Spleen (tissue), 11 donors: ENCODE measurements around the gene CBLC. TPM values are rescaled to one million over a fixed set of nuclear protein-coding genes. Genes with fewer than 3 reads are reported as not detected.

ENCODE experiments used
- DNase-seq: peaks from one replicate; pipeline ENCODE4 v3.0.0-alpha.2; 2020
- H3K27ac ChIP-seq, 8 donors: fragments of 200-600 bp; sonication (generic) in 7 of 8; 1 replicate in 4 of 8; 2 replicates in 4 of 8; pipeline versions ENCODE4 v1.5.0 to v1.8.0; 2016 to 2021; ENCODE audit warnings: inconsistent platforms in 4 of 8, mild to moderate bottlenecking in 4 of 8, moderate library complexity in 1 of 8
- H3K27me3 ChIP-seq, 7 donors: fragments of 200-600 bp; sonication (generic) in 6 of 7; replicated peaks in 1 of 7; 1 replicate in 4 of 7; 2 replicates in 3 of 7; pipeline versions ENCODE4 v1.5.0 to v1.8.0; 2016 to 2021; ENCODE audit warnings: inconsistent platforms in 3 of 7, mild to moderate bottlenecking in 1 of 7
- H3K36me3 ChIP-seq, 6 donors: fragments of 200-600 bp; sonication (generic) in 5 of 6; 1 replicate in 4 of 6; 2 replicates in 2 of 6; pipeline versions ENCODE4 v1.5.0 to v1.8.0; 2016 to 2021; ENCODE audit warnings: inconsistent platforms in 2 of 6
- H3K4me1 ChIP-seq, 6 donors: fragments of 200-600 bp; sonication (generic) in 5 of 6; 1 replicate in 3 of 6; 2 replicates in 3 of 6; pipeline versions ENCODE4 v1.5.0 to v1.8.0; 2016 to 2021; ENCODE audit warnings: inconsistent platforms in 3 of 6
- H3K4me3 ChIP-seq, 8 donors: fragments of 200-600 bp; sonication (generic) in 7 of 8; 1 replicate in 4 of 8; 2 replicates in 4 of 8; pipeline versions ENCODE4 v1.5.0 to v1.8.0; 2016 to 2021; ENCODE audit warnings: inconsistent platforms in 4 of 8, mild to moderate bottlenecking in 4 of 8, moderate library complexity in 2 of 8
- H3K9me3 ChIP-seq, 8 donors: fragments of 200-600 bp; sonication (generic) in 7 of 8; 1 replicate in 4 of 8; 2 replicates in 4 of 8; pipeline versions ENCODE4 v1.5.0 to v1.8.0; 2016 to 2021; ENCODE audit warnings: inconsistent platforms in 4 of 8
- POLR2A ChIP-seq, 3 donors: fragments of 450-650 bp; IDR thresholded peaks; one replicate each; pipeline ENCODE4 v1.5.1; 2017; ENCODE audit warnings: antibody characterized with exemption in 3 of 3, mild to moderate bottlenecking in 1 of 3
- POLR2AphosphoS5 ChIP-seq, 3 donors: sonication (generic); formaldehyde crosslinking; IDR thresholded peaks; one replicate each; pipeline ENCODE4 v1.5.1; 2017; ENCODE audit warnings: antibody characterized with exemption in 3 of 3
- WGBS, 5 donors: extraction: QIAGEN DNeasy Blood & Tissue Kit in 3 of 5; methylation state at CpG; one replicate each; pipeline versions ENCODE4 v1.1.5 to v1.1.7; 2013 to 2018; 5-methylcytosine and 5-hydroxymethylcytosine counted together
- intact Hi-C: fragments of 100-400 bp; cut with DNase I; formaldehyde crosslinking; loops from one replicate; pipeline ENCODE4 v1.15.0; 2023; ENCODE audit warnings: low total_unique reads
- polyA plus RNA-seq, 3 donors: library from polyadenylated mRNA; stranded (reverse); fragments of 200-250 nt; gene quantifications; one replicate each; pipeline ENCODE4 v1.2.1, GENCODE V29; 2013
- total RNA-seq, 7 donors: library from RNA; depleted of rRNA in 3 of 7; stranded (reverse); fragments of >200 nt in 3 of 7; fragmentation: NEBNext Ultra II Directional in 4 of 7; extraction: Animal tissue kit (Norgen Biotek cat#: 25700) in 4 of 7; gene quantifications; one replicate each; pipeline versions ENCODE4 v1.1.0 to v1.2.1, GENCODE V29; 2016 to 2021
- TF ChIP-seq, protein P1 (sequence below), 11 experiments: fragments of 200-600 bp in 7 of 11; fragments of 450-650 bp in 4 of 11; sonication (generic) in 4 of 11; IDR thresholded peaks in 8 of 11; conservative IDR thresholded peaks in 3 of 11; 1 replicate in 7 of 11; 2 replicates in 4 of 11; pipeline versions ENCODE4 v1.4.0 to v1.8.0; 2016 to 2021; ENCODE audit warnings: antibody characterized with exemption in 11 of 11, inconsistent platforms in 4 of 11, mild to moderate bottlenecking in 1 of 11
- donor health status: healthy with polysubstance abuse.
- donor health status: DM: no; HTN: no; CAD: no; lungs with moderate emphysema.
- donor health status: DM: no; HTN: no; CAD: no.
- donor health status: Bipolar disorder and iron deficiency.
- donor health status: healthy.
- donor health status: DM: no; HTN: no; CAD: no.
- donor health status: DM: yes; HTN: yes; CAD: no.

The CBLC gene
- total and polyA plus RNA-seq, 10 donors = not detected

DNA sequence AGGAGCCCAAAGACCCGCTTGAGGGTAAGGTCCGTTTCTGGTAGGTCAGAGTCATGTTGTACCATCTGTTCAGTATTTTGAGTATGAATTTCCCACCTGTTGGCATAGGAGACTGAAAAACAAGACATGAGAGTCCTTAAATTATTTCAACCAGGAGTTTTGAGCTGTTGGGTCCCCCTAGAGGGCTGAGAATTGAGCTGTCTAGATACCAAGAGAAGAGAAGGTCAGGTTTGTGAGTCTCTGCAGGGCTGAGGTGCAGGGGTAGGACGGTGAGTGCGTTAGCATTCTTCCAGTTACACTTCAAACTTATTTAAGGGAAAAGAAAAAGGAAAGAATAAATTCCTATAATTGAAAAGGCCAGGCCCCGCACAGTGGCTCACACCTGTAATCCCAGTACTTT lies 5.0 kb downstream of the CBLC start:
- DNase-seq = no peak
- Histone ChIP-seq H3K4me3 (no peak overlapping the region), H3K4me1 (peaks cover 0 to 15% (median 9%) of the 10 kb centered on the region in 6 donors), H3K9me3 (no peaks in the 10 kb centered on the region), H3K27ac (no peak overlapping the region), H3K27me3 (peaks cover 0 to 24% (median 4%) of the 10 kb centered on the region in 7 donors), H3K36me3 (no peaks in the 10 kb centered on the region)
- TF ChIP-seq POLR2A (IDR thresholded peaks at IDR 0.05) (no peak), POLR2AphosphoS5 (IDR thresholded peaks at IDR 0.05) (no peak)
- TF ChIP-seq, protein P1, sequence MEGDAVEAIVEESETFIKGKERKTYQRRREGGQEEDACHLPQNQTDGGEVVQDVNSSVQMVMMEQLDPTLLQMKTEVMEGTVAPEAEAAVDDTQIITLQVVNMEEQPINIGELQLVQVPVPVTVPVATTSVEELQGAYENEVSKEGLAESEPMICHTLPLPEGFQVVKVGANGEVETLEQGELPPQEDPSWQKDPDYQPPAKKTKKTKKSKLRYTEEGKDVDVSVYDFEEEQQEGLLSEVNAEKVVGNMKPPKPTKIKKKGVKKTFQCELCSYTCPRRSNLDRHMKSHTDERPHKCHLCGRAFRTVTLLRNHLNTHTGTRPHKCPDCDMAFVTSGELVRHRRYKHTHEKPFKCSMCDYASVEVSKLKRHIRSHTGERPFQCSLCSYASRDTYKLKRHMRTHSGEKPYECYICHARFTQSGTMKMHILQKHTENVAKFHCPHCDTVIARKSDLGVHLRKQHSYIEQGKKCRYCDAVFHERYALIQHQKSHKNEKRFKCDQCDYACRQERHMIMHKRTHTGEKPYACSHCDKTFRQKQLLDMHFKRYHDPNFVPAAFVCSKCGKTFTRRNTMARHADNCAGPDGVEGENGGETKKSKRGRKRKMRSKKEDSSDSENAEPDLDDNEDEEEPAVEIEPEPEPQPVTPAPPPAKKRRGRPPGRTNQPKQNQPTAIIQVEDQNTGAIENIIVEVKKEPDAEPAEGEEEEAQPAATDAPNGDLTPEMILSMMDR (IDR thresholded peaks at IDR 0.05 in 8 of 11, conservative IDR thresholded peaks at IDR 0.05 in 3 of 11) = no peak
- WGBS, 5 donors = 83 to 95% (median 90%) methylated on average over 5 of the region's 5 CpGs
- intact Hi-C loops = no loop called here

DNA sequence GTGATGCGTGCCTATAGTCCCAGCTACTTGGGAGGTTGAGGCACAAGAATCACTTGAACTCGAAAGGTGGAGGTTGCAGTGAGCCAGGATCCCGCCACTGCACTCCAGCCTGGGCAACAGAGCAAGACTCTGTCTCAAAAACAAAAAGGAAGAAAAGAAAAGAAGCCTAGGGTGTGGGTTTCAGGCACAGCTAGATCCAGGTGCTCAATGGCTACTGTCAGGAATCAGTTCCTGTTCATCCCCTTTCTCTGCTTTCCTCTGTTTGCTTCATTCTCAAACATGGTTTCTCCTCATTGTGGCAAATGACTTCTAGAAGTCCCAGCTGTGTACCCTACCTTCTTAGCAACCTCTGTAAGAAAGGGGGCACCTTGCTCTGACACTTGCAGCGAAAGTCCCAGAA lies 5.9 kb downstream of the CBLC start:
- no peaks in the 10 kb centered on the region for H3K36me3 ChIP-seq
- intact Hi-C loops = no loop called here

DNA sequence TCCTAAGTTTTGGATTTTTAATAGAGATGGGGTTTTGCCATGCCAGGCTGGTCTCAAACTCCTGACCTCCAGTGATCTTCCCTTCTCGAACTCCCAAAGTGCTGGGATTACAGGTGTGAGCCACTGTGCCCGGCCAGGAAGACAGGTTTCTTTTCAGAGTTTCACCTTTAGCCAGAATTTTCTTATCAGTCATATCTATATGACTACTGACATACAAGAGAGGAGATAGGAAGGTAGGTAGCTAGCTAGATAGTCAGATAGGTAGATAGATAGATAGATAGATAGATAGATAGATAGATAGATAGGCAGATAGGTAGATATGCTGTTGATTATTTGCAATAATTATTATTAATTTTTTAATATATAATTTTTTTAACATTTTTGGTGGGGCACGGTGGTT lies 7.6 kb downstream of the CBLC start:
- H3K9me3 ChIP-seq = no peaks in the 10 kb centered on the region
- 72 to 85% (median 77%) methylated on average over 3 of the region's 3 CpGs for WGBS, 5 donors
- TF ChIP-seq, protein P1 (IDR thresholded peaks at IDR 0.05 in 8 of 11, conservative IDR thresholded peaks at IDR 0.05 in 3 of 11) = no peak
- TF ChIP-seq POLR2AphosphoS5 (IDR thresholded peaks at IDR 0.05) (no peak), POLR2A (IDR thresholded peaks at IDR 0.05) (no peak)
- intact Hi-C loops = no loop called here
- H3K27ac ChIP-seq = no peak overlapping the region
- H3K4me1 ChIP-seq = peaks cover 0 to 11% (median 8%) of the 10 kb centered on the region in 6 donors
- peaks cover 0 to 8% (median 0%) of the 10 kb centered on the region in 7 donors for H3K27me3 ChIP-seq
- H3K36me3 ChIP-seq = no peaks in the 10 kb centered on the region
- DNase-seq = no peak
- H3K4me3 ChIP-seq = no peak overlapping the region

More for the DNA sequence above, 5.9 kb downstream of the CBLC start:
- H3K27me3 ChIP-seq = peaks cover 0 to 19% (median 0%) of the 10 kb centered on the region in 7 donors
- 90 to 100% (median 95%) methylated on average over 4 of the region's 4 CpGs for WGBS, 5 donors
- no peaks in the 10 kb centered on the region for H3K9me3 ChIP-seq
- TF ChIP-seq, protein P1 (IDR thresholded peaks at IDR 0.05 in 8 of 11, conservative IDR thresholded peaks at IDR 0.05 in 3 of 11) = no peak
- TF ChIP-seq POLR2AphosphoS5 (IDR thresholded peaks at IDR 0.05) (no peak), POLR2A (IDR thresholded peaks at IDR 0.05) (no peak)
- no peak overlapping the region for H3K27ac ChIP-seq
- no peak for DNase-seq
- peaks cover 0 to 11% (median 8%) of the 10 kb centered on the region in 6 donors for H3K4me1 ChIP-seq
- no peak overlapping the region for H3K4me3 ChIP-seq

DNA sequence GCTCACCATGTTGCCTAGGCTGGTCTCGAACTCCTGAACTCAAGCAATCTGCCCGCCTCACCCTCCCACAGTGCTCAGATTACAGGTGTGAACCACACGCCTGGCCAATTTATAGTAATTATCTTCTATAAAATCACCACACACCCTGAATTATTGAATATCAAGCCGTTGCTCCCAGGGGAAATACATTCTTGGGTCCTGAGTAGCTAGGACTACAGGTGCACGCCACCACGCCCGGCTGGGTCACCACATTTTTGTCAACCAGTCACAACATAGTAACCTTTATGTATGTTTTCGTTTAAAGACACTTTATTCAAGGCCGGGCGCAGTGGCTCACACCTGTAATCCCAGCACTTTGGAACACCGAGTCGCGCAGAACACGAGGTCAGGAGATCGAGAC lies 8.3 kb downstream of the CBLC start:
- intact Hi-C loops = no loop called here
- no peak overlapping the region for H3K4me3 ChIP-seq
- WGBS, 5 donors = 87 to 94% (median 91%) methylated on average over 15 of the region's 15 CpGs
- no peaks in the 10 kb centered on the region for H3K9me3 ChIP-seq
- no peak overlapping the region for H3K27ac ChIP-seq
- TF ChIP-seq POLR2A (IDR thresholded peaks at IDR 0.05) = no peak
- TF ChIP-seq, protein P1 (IDR thresholded peaks at IDR 0.05 in 8 of 11, conservative IDR thresholded peaks at IDR 0.05 in 3 of 11) = no peak
- no peak for TF ChIP-seq POLR2AphosphoS5 (IDR thresholded peaks at IDR 0.05)
- no peak for DNase-seq
- H3K36me3 ChIP-seq = no peaks in the 10 kb centered on the region
- peaks cover 0 to 7% (median 0%) of the 10 kb centered on the region in 7 donors for H3K27me3 ChIP-seq
- H3K4me1 ChIP-seq = peaks cover 0 to 11% (median 8%) of the 10 kb centered on the region in 6 donors
